Skeletal muscle satellite cell (primary cell): ENCODE data around the gene ZNF587. TPM values are rescaled to one million over a fixed set of nuclear protein-coding genes. Genes with fewer than 3 reads are reported as not detected.
A peak's percentile ranks its signal among the peaks of the same experiment; 100 is the strongest.
"Not testable (repeated sequence)": the region's sequence is repeated elsewhere in the genome, so short reads cannot be mapped to it uniquely, and the experiment has no call there.

Source experiments
- H3K27me3 ChIP-seq: 2 replicates; pipeline ENCODE4 v1.7.0; 2013; ENCODE audit warnings: low read length; ENCODE audit not compliant: control insufficient read depth, insufficient read depth
- H3K36me3 ChIP-seq: 2 replicates; pipeline ENCODE4 v1.7.0; 2013; ENCODE audit warnings: mild to moderate bottlenecking, control low read depth, low read length; ENCODE audit not compliant: insufficient read depth
- H3K4me1 ChIP-seq: 2 replicates; pipeline ENCODE4 v1.7.0; 2013; ENCODE audit warnings: low read length; ENCODE audit not compliant: control insufficient read depth, insufficient read depth
- H3K4me2 ChIP-seq: 2 replicates; pipeline ENCODE4 v1.7.0; 2013; ENCODE audit warnings: mild to moderate bottlenecking, low read length
- H3K4me3 ChIP-seq: 2 replicates; pipeline ENCODE4 v1.7.0; 2013; ENCODE audit warnings: low read length
- H3K9ac ChIP-seq: 2 replicates; pipeline ENCODE4 v1.7.0; 2013; ENCODE audit warnings: mild to moderate bottlenecking, low read depth, low read length, moderate library complexity
- H3K9me3 ChIP-seq: replicated peaks from 2 replicates; pipeline ENCODE4 v1.7.0; 2013; ENCODE audit warnings: mild to moderate bottlenecking, control low read depth, low read length
- total RNA-seq: library from RNA; depleted of rRNA; stranded (reverse); fragments of >200 nt; gene quantifications from 2 replicates; pipeline ENCODE4 v1.2.3, GENCODE V29; 2012; rRNA removed

ZNF587 gene
- total RNA-seq: 16.6 and 26.9 TPM in 2 replicates

- Histone ChIP-seq H3K4me1 (peaks cover 12% of the 10 kb centered on the region), H3K4me3 (peak within 1 kb of the TSS; percentile 83), H3K36me3 (peaks cover 14% of the 10 kb centered on the region), H3K9ac (peak within 1 kb of the TSS; percentile 94), H3K4me2 (peak within 1 kb of the TSS; percentile 83)
- not testable (repeated sequence) for H3K27me3 ChIP-seq, H3K9me3 ChIP-seq
These were observed at the start of gene ZNF587 for GRCh38 chr19:57849666-57850473. Gene ZNF587, plus strand, starts transcription at chr19:57849859. Its CDS starts 180 bp downstream, at chr19:57850039.

- peaks cover 16% of the 10 kb centered on the region for H3K4me1 ChIP-seq
- H3K27me3 ChIP-seq: no peaks in the 10 kb centered on the region
- H3K4me2 ChIP-seq: no peak overlapping the region
- peaks cover 9% of the 10 kb centered on the region for H3K36me3 ChIP-seq
- H3K9me3 ChIP-seq: no peaks in the 10 kb centered on the region
- H3K4me3 ChIP-seq: no peak overlapping the region
- H3K9ac ChIP-seq: no peak overlapping the region
These were observed 49.0 kb upstream of the ZNF587 start for GRCh38 chr19:57800696-57801095.

GRCh38 chr19:57802269-57802668 is 47.4 kb upstream of the ZNF587 start:
- Histone ChIP-seq H3K27me3 (no peaks in the 10 kb centered on the region), H3K9ac (no peak overlapping the region), H3K4me2 (no peak overlapping the region), H3K4me3 (no peak overlapping the region), H3K4me1 (peaks cover 18% of the 10 kb centered on the region), H3K9me3 (no peaks in the 10 kb centered on the region), H3K36me3 (peaks cover 5% of the 10 kb centered on the region)

- Histone ChIP-seq H3K4me1 (peaks cover 18% of the 10 kb centered on the region), H3K27me3 (no peaks in the 10 kb centered on the region), H3K9me3 (no peaks in the 10 kb centered on the region), H3K4me3 (peak overlapping the region; percentile 75), H3K9ac (peak overlapping the region; percentile 80), H3K4me2 (peak overlapping the region; percentile 84), H3K36me3 (peaks cover 14% of the 10 kb centered on the region)
These were observed 46.4 kb upstream of the ZNF587 start for GRCh38 chr19:57803265-57803593.

- Histone ChIP-seq H3K4me3 (peak overlapping the region; percentile 75), H3K9ac (peak overlapping the region; percentile 80), H3K36me3 (peaks cover 18% of the 10 kb centered on the region), H3K9me3 (no peaks in the 10 kb centered on the region), H3K27me3 (no peaks in the 10 kb centered on the region), H3K4me2 (peak overlapping the region; percentile 84), H3K4me1 (peaks cover 18% of the 10 kb centered on the region)
These were observed 45.9 kb upstream of the ZNF587 start for GRCh38 chr19:57803594-57804325.

- Histone ChIP-seq H3K4me1 (peaks cover 11% of the 10 kb centered on the region), H3K4me2 (no peak overlapping the region), H3K36me3 (peaks cover 27% of the 10 kb centered on the region), H3K27me3 (no peaks in the 10 kb centered on the region), H3K9me3 (no peaks in the 10 kb centered on the region), H3K9ac (no peak overlapping the region), H3K4me3 (no peak overlapping the region)
These were observed 42.1 kb upstream of the ZNF587 start for GRCh38 chr19:57807541-57807940.

- H3K9me3 ChIP-seq, H3K9ac ChIP-seq, H3K4me3 ChIP-seq, H3K27me3 ChIP-seq, H3K4me1 ChIP-seq, H3K4me2 ChIP-seq: not testable (repeated sequence)
- peaks cover 28% of the 10 kb centered on the region for H3K36me3 ChIP-seq
These were observed 39.0 kb upstream of the ZNF587 start for GRCh38 chr19:57810410-57811295.

- Histone ChIP-seq H3K4me1 (peaks cover 6% of the 10 kb centered on the region), H3K36me3 (peaks cover 26% of the 10 kb centered on the region), H3K4me3 (no peak overlapping the region), H3K4me2 (no peak overlapping the region), H3K9me3 (no peaks in the 10 kb centered on the region), H3K27me3 (no peaks in the 10 kb centered on the region), H3K9ac (no peak overlapping the region)
These were observed 37.4 kb upstream of the ZNF587 start for GRCh38 chr19:57812226-57812625.

GRCh38 chr19:57812975-57813820 is 36.5 kb upstream of the ZNF587 start:
- not testable (repeated sequence) for H3K9ac ChIP-seq, H3K27me3 ChIP-seq, H3K4me3 ChIP-seq, H3K4me1 ChIP-seq, H3K9me3 ChIP-seq
- Histone ChIP-seq H3K36me3 (peaks cover 18% of the 10 kb centered on the region), H3K4me2 (peak overlapping the region; percentile 84)

- Histone ChIP-seq H3K4me1 (peaks cover 6% of the 10 kb centered on the region), H3K9me3 (no peaks in the 10 kb centered on the region), H3K4me3 (peak overlapping the region; percentile 89), H3K4me2 (peak overlapping the region; percentile 84), H3K36me3 (peaks cover 14% of the 10 kb centered on the region), H3K27me3 (no peaks in the 10 kb centered on the region), H3K9ac (peak overlapping the region; percentile 84)
These were observed 35.6 kb upstream of the ZNF587 start for GRCh38 chr19:57813919-57814504.
